Head of caudate nucleus (tissue), 42 donors: Measurements from ENCODE around the gene ATG7.
"Not testable (repeated sequence)": the region's sequence is repeated elsewhere in the genome, so short reads cannot be mapped to it uniquely, and the experiment has no call there.

ENCODE experiments used
- DNase-seq, 42 donors: peaks; one replicate each; pipeline versions ENCODE4 v3.0.0 to v3.0.0-alpha.2; 2020 to 2021; ENCODE audit warnings: mixed read lengths in 7 of 42
- intact Hi-C: fragments of 100-400 bp; cut with DNase I; formaldehyde crosslinking; loops from one replicate; pipeline ENCODE4 v1.15.0; 2022

Gene ATG7

DNA sequence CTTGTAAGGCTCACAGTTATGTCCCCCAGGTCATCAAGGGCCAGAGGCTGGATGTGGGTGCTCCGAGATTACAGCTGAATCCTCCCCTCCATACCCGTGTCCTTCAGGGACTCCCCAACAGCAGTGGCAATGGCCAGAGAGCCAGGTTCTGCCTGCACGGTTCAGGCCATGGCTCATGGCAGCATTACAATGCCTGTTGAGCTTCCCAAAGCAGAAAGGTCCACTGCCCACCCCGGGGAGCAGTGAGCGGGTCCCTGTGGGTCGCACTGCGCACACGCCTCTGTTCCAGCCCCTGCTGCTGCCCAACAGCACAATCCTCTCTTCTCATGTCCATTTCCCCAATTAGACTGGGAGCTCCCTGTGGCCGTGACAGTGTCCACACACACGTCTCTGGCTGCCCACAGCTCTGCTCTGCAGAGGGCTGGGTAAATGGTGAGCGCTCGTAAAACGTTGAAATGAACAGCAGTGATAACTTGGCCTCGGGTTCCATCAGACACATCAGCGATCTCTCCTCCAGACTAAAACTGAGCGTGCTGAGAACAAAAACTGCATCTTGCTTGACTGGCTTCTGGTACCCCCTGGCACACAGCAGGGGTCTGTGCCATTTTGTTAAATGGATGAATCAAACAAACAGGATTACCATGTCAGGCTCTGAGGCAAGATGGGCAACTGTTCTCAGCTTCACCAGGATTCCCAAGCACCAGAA lies 291.1 kb downstream of the ATG7 start:
- peak in 4 of 42 donors; percentile 5 to 13 (median 10) for DNase-seq
- intact Hi-C loops = no loop called here

DNA sequence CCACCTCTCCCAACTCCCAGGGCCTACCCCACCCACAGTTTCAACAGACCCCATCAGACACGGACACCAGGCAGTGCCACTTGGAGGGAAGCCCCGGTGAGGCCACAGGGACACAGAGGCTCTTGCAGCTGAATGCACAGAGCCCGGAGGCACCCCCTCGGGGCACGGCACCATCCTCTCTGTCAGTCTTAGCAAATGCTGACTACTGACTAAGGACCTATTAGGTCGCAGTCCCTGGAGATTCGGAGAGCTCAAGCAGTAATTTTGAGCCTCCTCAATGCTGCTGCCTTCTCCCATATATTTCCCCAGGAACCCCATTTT lies 291.6 kb downstream of the ATG7 start:
- DNase-seq = peak in 3 of 42 donors; percentile 9 to 27 (median 22)
- intact Hi-C loops = no loop called here

DNA sequence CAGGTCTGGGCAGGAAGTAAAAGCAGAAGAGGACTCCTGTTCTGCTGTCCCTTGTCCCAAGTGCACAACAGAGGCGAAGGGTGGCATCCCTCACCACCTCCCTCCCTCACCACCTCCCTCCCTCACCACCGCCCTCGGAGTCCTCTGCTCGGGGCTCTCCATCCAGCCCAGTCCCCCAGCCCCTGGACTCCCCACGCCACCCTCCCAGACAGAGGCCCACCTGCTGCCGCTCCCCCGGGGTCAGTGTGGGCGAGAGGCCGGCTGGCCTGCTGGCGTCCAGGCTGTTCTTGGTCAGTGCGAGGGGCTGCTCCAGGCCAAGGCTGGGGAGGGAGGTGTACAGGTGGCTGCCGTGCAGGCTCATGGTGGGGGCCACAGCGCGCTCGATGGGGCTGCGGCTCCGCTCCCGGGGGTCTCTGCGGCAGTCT lies 292.4 kb downstream of the ATG7 start:
- intact Hi-C loops = no loop called here
- peak in 5 of 42 donors; percentile 7 to 25 (median 16) for DNase-seq

DNA sequence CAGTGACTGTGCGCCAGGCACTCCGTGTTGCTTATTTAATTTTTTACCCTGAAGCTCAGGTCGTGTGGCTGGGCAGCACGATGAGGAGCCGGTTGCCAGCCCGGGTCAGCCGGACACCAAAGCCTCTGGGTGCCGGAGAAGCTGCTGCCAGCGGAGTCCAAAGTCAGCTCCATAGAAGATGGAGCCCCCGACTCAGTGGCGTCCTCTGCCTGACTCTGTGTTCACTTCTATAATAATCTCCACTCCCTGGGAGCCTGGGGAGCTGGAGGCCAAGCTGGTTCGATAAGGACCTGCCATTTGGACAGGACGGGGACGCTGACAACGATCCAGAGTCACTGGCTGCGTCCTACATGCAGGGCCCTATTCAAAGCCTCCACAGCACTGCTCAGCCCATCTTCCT lies 292.9 kb downstream of the ATG7 start:
- peak in 5 of 42 donors; percentile 9 to 26 (median 15) for DNase-seq
- intact Hi-C loops = no loop called here

DNA sequence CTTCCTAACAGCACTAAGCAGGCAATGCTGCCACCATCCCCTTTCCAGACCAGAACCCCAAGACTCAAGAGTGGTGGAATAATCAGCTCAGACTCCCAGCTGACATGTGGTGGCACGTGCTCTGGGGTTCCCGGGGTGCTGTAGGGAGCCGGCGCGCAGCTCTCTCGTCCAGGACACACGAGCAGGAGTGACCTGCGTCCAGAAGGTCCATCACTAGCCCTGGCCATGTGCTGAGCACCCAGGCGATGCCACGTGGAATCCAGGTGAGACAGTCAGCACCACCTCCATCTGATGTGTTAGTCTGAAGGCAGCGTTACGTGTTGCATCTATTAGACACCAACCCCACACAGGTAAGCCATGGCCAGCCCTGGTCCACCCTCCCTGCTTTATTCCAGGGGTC lies 293.3 kb downstream of the ATG7 start:
- peak in 4 of 42 donors; percentile 7 to 20 (median 14) for DNase-seq
- intact Hi-C loops = no loop called here

DNA sequence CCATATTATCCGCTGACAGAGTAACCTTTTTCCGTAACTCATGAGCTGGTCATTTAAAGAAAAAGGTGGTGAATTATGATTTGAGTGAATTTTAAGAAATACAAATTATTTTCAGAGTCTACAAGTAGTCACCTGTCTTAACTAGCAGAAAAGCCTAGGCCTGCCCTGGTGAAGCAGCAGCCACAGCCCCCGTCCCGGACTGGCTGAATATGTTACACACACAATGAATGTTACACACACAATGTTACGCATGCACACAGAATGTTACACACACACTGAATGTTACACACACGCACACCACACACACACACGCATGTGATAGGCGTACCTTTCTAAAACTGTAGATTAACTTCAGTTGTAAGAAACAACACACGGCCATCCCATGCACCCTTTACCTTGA lies 293.7 kb downstream of the ATG7 start:
- intact Hi-C loops = no loop called here
- DNase-seq = peak in 4 of 42 donors; percentile 7 to 31 (median 8)

DNA sequence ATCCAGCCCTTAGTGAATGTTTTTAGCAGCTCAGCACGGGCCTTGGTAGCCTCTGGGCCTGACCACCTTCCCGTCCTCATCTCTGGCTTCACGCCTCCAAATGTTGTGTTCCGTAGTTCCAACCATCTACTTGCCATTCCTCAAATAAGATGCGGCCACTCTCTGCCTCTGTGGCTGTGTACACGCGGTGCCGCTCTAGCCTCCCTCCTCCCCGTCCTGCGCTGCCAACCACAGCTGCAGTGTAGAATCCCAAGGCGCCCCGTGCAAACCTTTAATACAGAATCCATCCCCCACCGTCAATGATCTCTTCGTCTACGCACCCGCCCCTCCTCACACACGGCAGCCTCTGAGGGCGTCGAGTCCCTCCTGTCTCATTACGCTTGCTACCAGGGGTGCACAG lies 294.3 kb downstream of the ATG7 start:
- intact Hi-C loops = no loop called here
- DNase-seq = peak in 4 of 42 donors; percentile 13 to 78 (median 35)

DNA sequence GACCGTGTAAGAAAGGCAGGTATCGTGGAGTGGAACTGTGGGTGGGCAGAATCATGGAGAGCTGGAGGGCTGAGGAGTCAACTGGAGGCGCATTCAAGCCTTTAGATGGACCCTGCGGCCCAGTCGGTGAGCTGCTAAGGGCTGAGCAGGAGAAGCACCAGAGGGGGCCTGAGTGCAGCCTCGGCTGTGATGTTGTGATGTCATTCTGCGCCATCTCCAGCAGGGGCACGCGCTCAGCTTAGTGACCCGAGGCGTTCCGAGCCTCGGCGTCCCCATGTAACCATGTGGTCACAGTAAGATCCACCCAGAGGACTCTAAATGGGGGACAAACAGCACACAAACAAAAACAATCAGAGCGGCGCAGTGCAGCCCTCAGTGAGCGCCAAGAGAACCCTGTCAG lies 294.7 kb downstream of the ATG7 start:
- DNase-seq = peak in 5 of 42 donors; percentile 6 to 83 (median 46)
- intact Hi-C loops = no loop called here

DNA sequence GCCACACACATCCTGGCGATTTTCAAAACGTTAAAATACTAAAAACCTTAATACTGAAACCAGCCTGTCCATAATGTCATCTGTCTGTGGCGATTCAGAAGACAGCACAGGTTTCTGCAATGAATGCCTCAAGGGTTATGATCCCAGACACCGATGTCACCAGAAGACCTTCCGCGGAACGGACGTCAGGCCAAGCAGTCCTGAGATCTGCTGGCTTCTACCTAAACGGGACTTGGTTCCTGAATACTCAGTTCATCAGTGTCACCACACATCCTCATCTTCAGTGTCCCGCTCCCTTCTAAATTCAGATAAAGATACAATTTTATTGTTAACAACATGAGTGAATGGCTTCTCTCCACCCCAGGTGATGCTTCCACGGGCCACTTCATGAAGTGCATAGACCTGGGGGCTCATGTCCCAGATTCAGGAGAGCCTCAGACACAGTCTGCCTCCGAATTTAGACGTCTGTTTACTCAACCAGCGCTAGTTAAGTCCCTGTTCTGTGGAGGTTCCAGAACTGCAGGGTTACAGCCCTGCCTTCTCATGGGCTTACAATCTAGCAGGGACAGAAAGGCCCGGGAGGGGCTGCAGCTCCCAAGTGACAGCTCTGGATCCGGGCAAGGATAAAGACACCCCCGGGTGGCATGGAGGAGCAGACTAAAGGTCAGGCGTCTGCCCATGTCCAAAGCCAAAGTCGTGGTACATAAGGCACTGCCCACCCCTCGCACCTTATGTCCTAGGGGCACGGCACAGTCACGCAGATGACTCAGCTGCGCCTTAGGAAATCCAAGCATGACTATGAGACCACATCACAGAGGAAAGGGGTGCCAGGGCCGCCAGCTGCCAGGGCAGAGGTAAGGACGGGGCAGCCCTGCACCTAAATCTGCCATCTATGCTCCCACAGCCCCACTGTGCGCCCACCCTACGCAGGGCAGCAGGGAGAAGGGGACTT lies 295.6 kb downstream of the ATG7 start:
- DNase-seq = peak in 3 of 42 donors; percentile 7 to 24 (median 11)

DNA sequence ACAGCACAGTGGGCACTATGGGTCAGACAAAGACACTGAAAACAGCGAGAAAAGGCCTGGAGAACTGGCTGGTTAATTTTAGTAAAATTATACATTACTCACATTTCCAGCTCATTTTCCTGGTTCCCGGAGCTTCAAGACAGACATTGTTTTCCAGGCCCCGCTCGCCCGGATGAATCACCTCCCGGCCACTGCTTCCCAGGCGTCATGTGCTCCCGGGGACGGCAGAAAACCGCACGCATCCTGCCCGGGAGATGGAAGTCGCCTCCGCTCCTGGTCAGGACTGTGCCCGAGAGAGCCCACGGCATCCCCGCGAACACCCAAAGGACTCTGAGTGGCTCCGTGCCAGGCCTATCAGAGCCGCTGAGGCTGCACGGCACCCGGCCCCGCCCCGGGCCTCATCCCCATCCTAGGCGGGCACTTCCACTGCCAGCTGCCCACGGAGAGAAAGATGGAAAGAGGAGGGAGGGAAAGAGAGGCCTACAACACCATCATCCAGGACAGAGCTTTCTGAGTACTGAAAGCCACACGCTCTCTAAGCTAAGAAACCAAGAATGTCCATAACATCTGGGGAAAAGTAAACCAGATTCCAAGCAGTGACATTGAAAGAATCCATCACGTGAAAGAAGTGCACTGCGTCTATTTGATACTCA lies 296.4 kb downstream of the ATG7 start:
- DNase-seq = peak; percentile 50 to 95 (median 74)
- intact Hi-C loops = no loop called here

More for the DNA sequence above, 295.6 kb downstream of the ATG7 start:
- intact Hi-C loops = no loop called here

DNA sequence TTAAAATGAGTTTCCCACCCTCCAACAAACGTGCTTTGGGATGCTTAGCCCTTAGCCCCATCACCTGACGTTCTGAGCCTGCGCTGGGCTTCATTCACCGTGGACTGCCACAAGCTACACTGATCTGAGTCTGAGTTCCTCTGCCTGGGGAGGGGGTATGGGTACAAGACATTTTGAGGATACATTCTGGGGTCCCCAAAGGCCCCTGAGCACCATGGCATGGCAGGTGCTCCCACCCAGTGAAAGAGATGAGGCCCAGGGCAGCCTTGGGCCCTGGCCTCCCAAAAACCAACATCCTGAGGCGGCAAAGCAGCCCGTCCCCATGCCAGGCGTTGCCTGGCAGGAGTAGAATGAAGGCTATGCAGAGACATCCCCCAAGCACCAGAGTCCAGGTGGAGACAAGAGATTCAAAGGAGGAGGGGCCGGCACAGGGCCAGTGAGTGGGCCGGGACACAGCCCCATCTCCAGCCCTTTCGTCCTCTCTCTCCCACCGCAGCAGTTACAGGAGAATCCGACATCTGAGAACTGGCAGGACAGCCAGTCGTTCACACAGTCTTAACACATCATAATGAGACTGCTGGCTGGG lies 297.1 kb downstream of the ATG7 start:
- DNase-seq = peak in 4 of 42 donors; percentile 6 to 19 (median 11)
- intact Hi-C loops = no loop called here

DNA sequence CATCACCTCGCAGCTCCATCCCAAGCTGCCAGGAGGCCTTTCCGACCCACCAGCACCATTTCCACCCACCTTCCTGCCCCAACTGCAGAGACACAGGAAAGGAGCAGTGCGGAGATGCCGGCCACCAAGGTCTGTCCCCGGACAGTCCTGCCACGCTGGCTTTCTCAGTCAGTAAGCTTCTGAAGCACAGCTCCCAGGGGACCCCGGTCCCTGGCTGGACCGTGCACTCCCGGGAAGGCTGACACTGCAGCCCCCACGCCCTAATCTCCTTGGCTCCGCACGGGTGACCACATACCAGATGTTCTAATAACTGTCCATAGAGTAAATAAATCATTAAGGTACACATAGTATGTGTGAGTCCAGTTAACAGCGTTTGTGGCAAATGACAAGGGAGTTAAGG lies 298.1 kb downstream of the ATG7 start:
- peak in 3 of 42 donors; percentile 2 to 8 (median 8) for DNase-seq
- intact Hi-C loops = no loop called here

DNA sequence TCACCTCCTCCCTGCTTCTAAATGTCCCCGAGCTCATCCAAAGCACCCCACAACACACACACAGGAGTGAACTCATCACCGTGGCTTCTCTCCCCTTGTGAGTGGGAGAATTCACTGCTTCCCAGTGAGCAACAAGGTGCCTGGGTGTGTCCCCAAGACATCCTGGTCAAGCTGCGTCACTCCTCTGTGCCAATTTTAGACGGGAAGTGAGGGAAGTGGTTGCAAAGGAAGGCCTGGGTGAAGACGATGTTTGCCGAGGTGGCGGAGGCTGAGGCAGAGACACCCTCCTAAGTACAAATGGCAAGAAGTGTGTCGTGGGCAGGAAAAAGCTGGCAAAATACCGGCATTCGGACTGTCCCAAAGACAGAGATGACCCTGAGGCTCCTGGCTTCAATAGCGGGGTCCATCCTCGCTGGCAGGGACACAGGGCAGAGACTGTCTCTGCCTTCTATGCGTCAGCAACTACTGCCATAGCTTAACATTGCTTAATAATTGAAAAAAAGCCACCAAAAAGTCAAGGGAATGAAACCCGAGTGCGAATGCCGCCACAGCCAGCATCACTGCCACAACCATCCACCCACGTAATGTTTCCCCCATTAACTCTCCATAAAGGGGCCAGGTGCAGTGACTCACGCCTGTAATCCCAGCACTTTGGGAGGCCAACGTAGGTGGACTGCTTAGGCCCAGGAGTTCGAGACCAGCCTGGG lies 298.7 kb downstream of the ATG7 start:
- intact Hi-C loops = no loop called here
- peak in 5 of 42 donors; percentile 3 to 20 (median 8) for DNase-seq

DNA sequence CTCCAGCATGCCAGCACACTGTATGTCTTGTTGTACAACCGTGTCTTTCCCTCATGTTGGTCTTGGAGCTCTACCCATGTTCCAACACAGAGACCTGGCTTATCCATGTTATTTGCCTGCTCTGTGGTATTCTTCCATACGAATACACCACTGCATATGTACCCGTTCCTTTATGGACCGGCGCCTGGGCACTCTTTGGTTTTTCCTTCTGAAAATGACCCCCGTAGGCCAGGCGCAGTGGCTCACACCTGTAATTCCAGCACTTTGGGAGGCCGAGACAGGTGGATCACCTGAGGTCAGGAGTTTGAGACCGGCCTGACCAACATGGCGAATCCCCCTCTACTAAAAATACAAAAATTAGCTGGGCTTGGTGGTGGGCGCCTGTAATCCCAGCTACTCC lies 300.5 kb downstream of the ATG7 start:
- peak in 2 of 42 donors; percentile 2 to 4 for DNase-seq
- intact Hi-C loops = not testable (repeated sequence)

DNA sequence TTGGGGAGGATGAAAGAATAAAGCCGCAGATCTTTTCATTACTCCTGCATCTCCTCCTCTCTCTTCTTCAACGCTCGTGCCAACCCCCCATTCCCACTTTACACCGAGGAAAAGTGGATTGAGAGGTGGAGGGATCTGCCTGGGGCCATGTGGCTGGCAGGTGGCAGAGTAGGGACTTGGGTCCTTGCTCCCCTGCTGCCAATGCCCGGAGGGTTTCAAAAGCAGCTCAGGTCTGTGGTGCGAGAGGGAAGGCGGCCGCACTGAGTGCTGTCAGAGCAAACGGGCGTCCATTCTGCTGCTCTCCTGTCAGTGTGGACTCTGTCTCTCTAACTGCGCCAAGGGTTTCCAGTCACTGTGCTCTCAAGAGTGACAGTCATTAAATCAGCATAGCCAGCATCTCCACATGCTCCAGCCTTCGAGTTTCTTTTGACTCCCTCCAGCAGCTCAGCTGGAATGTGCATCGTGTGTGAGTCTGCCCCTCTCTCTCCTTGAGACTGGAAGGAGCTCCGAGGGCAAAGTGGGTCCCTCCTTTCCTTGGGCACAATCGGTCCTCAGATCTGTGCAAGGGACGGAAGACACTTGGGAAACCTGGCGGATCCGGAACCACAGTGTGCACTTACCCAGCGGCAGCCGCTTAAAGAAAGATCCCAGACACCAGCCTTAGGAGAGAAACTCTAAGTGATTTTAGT lies 302.9 kb downstream of the ATG7 start:
- intact Hi-C loops = no loop called here
- DNase-seq = peak in 3 of 42 donors; percentile 9 to 27 (median 10)

DNA sequence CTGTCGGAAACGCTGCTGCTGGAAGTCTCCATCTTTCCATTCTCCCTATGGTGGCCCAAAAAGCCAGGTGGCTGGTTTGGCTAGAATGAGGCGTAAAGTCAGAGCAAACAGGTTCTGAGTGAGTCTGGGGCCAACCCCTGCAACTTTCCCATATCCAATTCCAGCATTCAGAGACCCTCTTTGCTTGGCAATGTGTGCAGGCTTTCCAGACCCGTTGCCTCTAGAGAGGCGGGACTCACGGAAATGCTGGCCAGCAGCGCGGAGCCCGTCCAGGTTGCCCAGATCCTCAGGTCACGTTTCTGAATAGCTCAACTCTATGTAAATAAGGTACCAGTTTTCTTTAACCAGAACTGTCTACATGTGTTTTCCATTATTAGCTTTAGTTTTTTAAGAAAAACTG lies 303.5 kb downstream of the ATG7 start:
- intact Hi-C loops = no loop called here
- DNase-seq = peak in 4 of 42 donors; percentile 6 to 21 (median 8)

DNA sequence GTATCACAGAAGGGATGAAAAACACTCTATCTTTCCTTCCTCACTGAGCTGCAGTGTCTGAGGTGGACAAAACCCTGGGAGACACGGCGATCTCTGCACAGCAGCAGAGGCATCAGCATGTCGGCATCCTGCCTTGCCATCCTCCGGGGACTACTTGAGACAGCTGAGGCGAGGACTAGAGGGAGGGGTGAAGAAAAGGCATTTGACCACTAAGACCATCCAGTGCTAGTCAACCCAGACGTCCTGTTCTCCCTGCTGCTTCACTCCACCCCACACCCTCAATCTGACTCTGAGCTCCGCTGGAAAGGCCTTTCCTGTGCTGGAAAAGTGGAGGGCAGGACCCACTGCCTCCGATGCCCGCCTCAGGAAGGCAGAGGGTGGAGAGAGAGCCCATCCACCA lies 304.3 kb downstream of the ATG7 start:
- intact Hi-C loops = no loop called here
- DNase-seq = peak in 4 of 42 donors; percentile 9 to 14 (median 11)

DNA sequence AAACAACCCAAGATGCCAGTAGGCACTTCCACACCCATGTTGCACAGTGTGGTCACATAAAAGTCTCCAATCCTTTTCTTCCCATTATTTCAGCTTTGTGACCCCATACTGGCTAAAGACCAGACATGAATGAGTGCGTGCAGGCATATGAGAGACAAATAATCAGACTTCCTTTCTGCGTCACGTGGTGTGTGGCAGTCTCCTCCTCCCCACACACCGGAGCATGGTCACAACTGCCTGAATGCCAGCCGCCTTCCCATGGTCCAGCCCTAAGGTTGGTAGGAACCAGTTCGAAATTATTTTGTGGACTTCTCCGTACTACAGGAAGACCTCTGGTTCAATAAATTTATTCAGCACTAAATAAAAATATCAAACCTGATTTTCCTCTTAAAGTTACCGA lies 306.0 kb downstream of the ATG7 start:
- peak in 1 of 42 donors; percentile 9 for DNase-seq
- intact Hi-C loops = no loop called here
